Measurements from ENCODE around the gene PIGQ. TPM values are rescaled to one million over a fixed set of nuclear protein-coding genes. Genes with fewer than 3 reads are reported as not detected.

PIGQ gene
- total and polyA plus RNA-seq, 2 of the 4 experiments (the other 2 are of a cell fraction) = 5.9 to 36.8 TPM

GRCh38 chr16:622920-623280 lies 53.1 kb downstream of the PIGQ start:
- H3K4me3 ChIP-seq (ENCODE audit: insufficient read depth, low read depth, low read length) = no peak overlapping the region
- POLR2A ChIA-PET (ENCODE audit: unreplicated experiment) = no interaction called here
- H4K8ac ChIP-seq (ENCODE audit: low read depth in 2 of 2, low read length in 2 of 2) = no peak overlapping the region
- DNase-seq (no peak), ATAC-seq (ENCODE audit: low read depth) (no peak)
- H4K20me1 ChIP-seq (ENCODE audit: insufficient read depth, low read length) = peaks cover 16% of the 10 kb centered on the region
- in situ Hi-C loops (cut with MboI; ENCODE audit: low sequenced_read_pairs) (no loop called here), intact Hi-C loops (cut with micrococcal nuclease) (no loop called here), dilution Hi-C loops (cut with HindIII; ENCODE audit: low sequenced_read_pairs, unreplicated experiment) (no loop called here)
- no peak overlapping the region for H3K23ac ChIP-seq (ENCODE audit: low read depth, low read length)
- no peak overlapping the region for H3K4ac ChIP-seq (ENCODE audit: low read depth, low read length)
- no peak overlapping the region for H2BK20ac ChIP-seq (ENCODE audit: low read depth, low read length)
- H3K14ac ChIP-seq (replicated peaks; ENCODE audit: low read depth, low read length) = no peak overlapping the region
- CTCF ChIA-PET = no interaction called here
- TF ChIP-seq CTCF (conservative IDR thresholded peaks at IDR 0.05; ENCODE audit: low read depth, low read length) (no peak), POLR2A (IDR thresholded peaks at IDR 0.05; ENCODE audit: low read depth, low read length) (no peak), MXI1 (IDR thresholded peaks at IDR 0.05; ENCODE audit: borderline replicate concordance, low read depth, low read length) (no peak), USF2 (IDR thresholded peaks at IDR 0.05; ENCODE audit: low read depth, low read length) (no peak), RAD21 (IDR thresholded peaks at IDR 0.05; ENCODE audit: low read length) (no peak), SMC3 (IDR thresholded peaks at IDR 0.05; ENCODE audit: low read depth, low read length) (no peak), MAZ (IDR thresholded peaks at IDR 0.05; ENCODE audit: borderline replicate concordance, low read depth, low read length) (no peak), CEBPB (IDR thresholded peaks at IDR 0.05; ENCODE audit: low read depth, low read length) (no peak)
- H4K91ac ChIP-seq (ENCODE audit: insufficient read depth, low read depth, low read length) = peak overlapping the region; percentile 6; the same call in 1 of the 2 replicates
- H2BK120ac ChIP-seq (ENCODE audit: low read depth, low read length) = no peak overlapping the region
- peak overlapping the region; percentile 22; the same call in 1 of the 2 replicates for H4K5ac ChIP-seq (ENCODE audit: low read depth, low read length)
- BruUV-seq (replicated peaks) = no TSS peak
- H3K4me1 ChIP-seq (ENCODE audit: control insufficient read depth, insufficient read depth, low read length) = peaks cover 15% of the 10 kb centered on the region
- H2BK5ac ChIP-seq (ENCODE audit: low read depth, low read length, poor library complexity, severe bottlenecking) = peak overlapping the region; percentile 7
- H3K9me3 ChIP-seq (ENCODE audit: control insufficient read depth, insufficient read depth, low read length) = no peaks in the 10 kb centered on the region
- WGBS, 2 experiments (ENCODE audit: extremely low coverage in 2 of 2, insufficient read length in 1 of 2) = 87% methylated on average over 3 of the region's 17 CpGs; no CpG with 5 or more reads in 1 of the 2 experiments
- no peak overlapping the region for H3K4me2 ChIP-seq (ENCODE audit: low read depth, low read length)
- H3K79me1 ChIP-seq (ENCODE audit: low read depth in 1 of 2, low read length in 2 of 2) = peaks cover 9 to 61% of the 10 kb centered on the region in 2 experiments; a peak in 2 of 4 replicates
- no peak overlapping the region for H2AK9ac ChIP-seq (replicated peaks; ENCODE audit: low read depth, low read length, poor library complexity)
- H2BK15ac ChIP-seq (ENCODE audit: low read depth, low read length) = no peak overlapping the region
- peaks cover 7% of the 10 kb centered on the region; the same call in 1 of the 2 replicates for H3K36me3 ChIP-seq (ENCODE audit: control insufficient read depth, insufficient read depth, low read length)
- H2AFZ ChIP-seq (replicated peaks; ENCODE audit: low read length, poor library complexity) = no peak overlapping the region
- H3K56ac ChIP-seq (ENCODE audit: extremely low read depth, insufficient read depth, low read length) = no peak overlapping the region
- no peak overlapping the region for H3K9ac ChIP-seq (ENCODE audit: low read depth, low read length)
- H3K27me3 ChIP-seq (ENCODE audit: control insufficient read depth, insufficient read depth, low read length) = no peaks in the 10 kb centered on the region
- H2AK5ac ChIP-seq (ENCODE audit: low read depth, low read length) = no peak overlapping the region
- H3K27ac ChIP-seq (ENCODE audit: insufficient read depth, low read length) = peak overlapping the region; percentile 23; the same call in 1 of the 2 replicates
- H3K18ac ChIP-seq (ENCODE audit: low read depth, low read length) = no peak overlapping the region
- peaks cover 4% of the 10 kb centered on the region; the same call in 1 of the 2 replicates for H3K9me1 ChIP-seq (ENCODE audit: insufficient read depth, low read length)

Data from IMR-90 (cell line).